DMS153 treated with DMSO at 0.1 percent for 48 hours (cell line): ENCODE measurements around the gene PKN3.
"Not testable (repeated sequence)": the region's sequence is repeated elsewhere in the genome, so short reads cannot be mapped to it uniquely, and the experiment has no call there.

ENCODE experiments used
- DNase-seq: peaks from one replicate; lab custom pipeline; 2025; ENCODE audit not compliant: unreplicated experiment; lab: John Stamatoyannopoulos, UW

PKN3 gene

GRCh38 chr9:128702445-128702948 lies at the start of gene PKN3:
TSS of gene PKN3 (plus strand) at chr9:128702503. CDS start at chr9:128702916, 413 bp downstream.
- peak; percentile 67 for DNase-seq

- no peak for DNase-seq
These were observed 48.4 kb upstream of the PKN3 start for GRCh38 chr9:128653908-128654307.

GRCh38 chr9:128654481-128654880 lies 47.8 kb upstream of the PKN3 start:
- DNase-seq, result no peak

GRCh38 chr9:128656416-128657343 lies 45.6 kb upstream of the PKN3 start, which contains the start of gene DYNC2I2:
TSS of gene DYNC2I2 (minus strand) at chr9:128656847. CDS start at chr9:128656726, 121 bp downstream.
- DNase-seq, result peak; percentile 97

DNA sequence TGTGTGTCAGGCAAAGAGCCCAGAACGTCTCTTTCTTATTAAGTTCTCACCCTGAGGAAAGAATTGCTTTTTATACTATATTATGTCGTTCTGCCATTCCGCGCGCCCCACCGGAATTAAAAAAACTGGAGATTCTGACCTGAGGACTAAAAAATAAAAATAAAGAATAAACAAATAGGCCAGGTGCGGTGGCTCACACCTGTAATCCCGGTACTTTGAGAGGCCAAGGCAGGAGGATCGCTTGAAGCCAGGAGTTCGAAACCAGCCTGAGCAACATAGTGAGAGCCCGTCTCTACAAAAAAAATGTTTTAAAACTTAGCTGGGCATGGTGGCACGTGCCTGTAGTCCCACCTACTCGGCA lies 45.0 kb upstream of the PKN3 start:
- no peak for DNase-seq

DNA sequence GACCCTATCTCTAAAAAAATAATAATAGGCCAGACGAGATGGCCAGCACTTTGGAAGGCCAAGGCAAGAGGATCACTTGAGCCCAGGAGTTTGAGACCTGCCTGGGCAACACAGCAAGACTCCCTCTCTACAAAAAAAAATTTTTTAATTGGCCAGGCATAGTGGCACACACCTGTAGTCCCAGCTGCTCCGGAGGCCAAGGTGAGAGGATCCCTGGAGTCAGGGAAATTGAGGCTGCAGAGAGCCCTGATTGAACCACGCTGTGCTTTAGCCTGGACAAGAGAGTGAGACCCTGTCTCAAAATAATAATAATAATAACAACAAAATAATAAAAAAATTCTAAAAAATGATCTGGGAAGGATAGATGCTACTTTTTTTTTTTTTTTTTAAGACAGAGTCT lies 44.5 kb upstream of the PKN3 start:
- no peak for DNase-seq

DNA sequence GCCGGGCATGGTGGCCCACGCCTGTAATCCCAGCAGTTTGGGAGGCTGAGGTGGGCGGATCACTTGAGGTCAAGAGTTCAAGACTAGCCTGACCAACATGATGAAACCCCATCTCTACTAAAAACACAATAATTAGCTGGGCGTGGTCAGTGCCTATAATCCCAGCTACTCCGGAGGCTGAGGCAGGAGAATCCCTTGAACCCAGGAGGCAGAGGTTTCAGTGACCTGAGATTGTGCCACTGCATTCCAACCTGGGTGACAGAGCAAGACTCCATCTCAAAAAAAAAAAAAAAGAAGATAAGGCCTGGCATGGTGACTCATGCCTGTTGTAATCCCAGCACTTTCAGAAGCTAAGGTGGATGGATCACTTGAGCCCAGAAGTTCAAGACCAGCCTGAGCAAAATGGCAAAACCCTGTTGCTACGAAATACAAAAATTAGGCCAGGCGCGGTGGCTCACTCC lies 35.8 kb upstream of the PKN3 start:
- DNase-seq, result not testable (repeated sequence)

- DNase-seq, result no peak
These were observed 32.5 kb upstream of the PKN3 start for GRCh38 chr9:128669786-128670185.

GRCh38 chr9:128675382-128675781 lies 26.9 kb upstream of the PKN3 start:
- no peak for DNase-seq

DNA sequence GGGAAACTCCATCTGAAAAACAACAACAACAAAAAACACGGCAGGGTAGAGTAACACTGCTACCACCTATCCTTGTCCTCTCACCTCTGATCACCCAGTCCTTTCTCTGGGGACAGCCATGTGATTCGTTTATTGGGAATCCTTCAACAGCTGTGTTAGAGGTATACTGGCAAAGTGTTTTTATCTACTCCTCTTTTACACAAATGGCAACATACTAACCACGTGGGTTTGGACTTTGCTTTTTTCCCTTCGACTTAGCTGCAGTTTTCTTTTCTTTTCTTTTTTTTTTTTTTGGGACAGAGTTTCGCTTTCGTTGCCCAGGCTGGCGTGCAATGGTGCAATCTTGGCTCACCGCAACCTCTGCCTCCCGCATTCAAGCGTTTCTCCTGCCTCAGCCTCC lies 24.5 kb upstream of the PKN3 start:
- no peak for DNase-seq

- no peak for DNase-seq
These were observed 18.8 kb upstream of the PKN3 start for GRCh38 chr9:128683340-128684064.

GRCh38 chr9:128684065-128684324 lies 18.3 kb upstream of the PKN3 start:
- DNase-seq, result no peak

DNA sequence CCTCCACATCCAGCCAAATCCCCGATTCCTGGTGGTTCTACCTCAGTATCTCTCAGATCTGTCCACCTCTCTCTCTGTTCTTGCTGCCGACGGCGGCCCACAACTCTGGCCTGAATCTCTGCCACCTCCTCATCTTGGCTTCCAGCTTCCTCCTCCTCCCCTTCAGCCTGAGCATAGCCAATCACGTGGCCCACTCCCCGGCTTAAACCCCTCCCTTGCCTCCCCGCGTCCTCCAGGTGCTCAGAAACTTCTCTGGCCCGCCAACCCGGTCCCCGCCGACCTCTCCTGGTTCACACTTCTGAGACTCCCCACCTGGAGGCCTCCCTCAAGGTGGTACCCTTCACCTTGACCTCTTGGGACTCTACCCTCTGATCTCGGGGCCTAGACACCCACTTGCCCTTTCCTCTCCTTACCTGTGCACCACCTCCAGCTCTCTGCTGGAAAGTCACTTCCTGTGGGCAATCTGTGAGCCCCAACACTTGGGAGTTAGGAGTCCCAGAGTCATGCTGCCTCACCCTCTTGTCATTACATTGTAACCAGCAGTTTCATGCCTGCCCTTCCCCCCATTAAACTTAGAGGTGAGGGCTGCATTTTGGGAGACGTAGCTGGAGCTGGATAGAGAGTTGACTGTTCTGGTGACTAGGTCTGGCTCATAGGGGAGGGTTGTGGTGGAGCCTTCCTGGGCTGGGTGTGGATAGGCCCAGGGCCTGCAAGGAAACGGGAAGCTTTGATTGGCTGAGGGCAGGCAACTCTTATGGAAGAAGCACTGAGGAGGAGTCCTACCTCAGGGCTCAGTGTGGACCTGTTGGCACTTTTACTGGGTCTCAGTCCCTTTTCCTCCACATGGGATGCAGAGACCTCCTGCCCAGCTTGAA lies 17.7 kb upstream of the PKN3 start:
- DNase-seq, result peak; percentile 75

GRCh38 chr9:128685636-128686489 lies 16.4 kb upstream of the PKN3 start:
- no peak for DNase-seq

DNA sequence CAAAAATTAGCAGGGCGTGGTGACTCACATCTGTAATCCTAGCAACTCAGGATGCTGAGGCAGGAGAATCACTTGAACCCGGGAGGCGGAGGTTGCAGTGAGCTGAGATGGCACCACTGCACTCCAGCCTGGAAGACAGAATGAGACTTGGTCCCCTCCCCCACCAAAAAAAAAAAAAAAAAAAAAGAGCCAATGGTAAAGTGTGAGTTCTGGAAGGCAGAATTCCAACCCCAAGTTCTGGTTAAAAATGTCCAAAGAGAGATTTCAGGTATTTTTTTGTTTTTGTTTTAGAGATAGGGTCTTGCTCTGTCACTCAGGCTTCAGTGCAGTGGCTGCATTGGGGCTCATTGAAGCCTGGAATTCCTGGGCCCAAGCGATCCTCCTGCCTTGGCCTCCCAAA lies 14.8 kb upstream of the PKN3 start:
- DNase-seq, result no peak

GRCh38 chr9:128688501-128689292 lies 13.6 kb upstream of the PKN3 start, which contains the start of gene SET:
TSS of gene SET (plus strand) at chr9:128689222. CDS start at chr9:128689583, 361 bp downstream.
- DNase-seq, result peak; percentile 92

- DNase-seq, result no peak
These were observed 13.0 kb upstream of the PKN3 start for GRCh38 chr9:128689293-128689774.

GRCh38 chr9:128689820-128690683 lies 12.3 kb upstream of the PKN3 start:
- no peak for DNase-seq
